Glutamatergic neuron (in vitro differentiated cells): ENCODE results near the gene ENDOU. TPM values are rescaled to one million over a fixed set of nuclear protein-coding genes. Genes with fewer than 3 reads are reported as not detected.

Source experiments
- DNase-seq: peaks from one replicate; pipeline ENCODE4 v3.0.0; 2022
- H3K27ac Mint-ChIP-seq: one replicate; pipeline ENCODE4 v1.8.0; 2020; ENCODE audit warnings: mild to moderate bottlenecking, mixed read lengths, inconsistent platforms; ENCODE audit not compliant: unreplicated experiment
- H3K27me3 Mint-ChIP-seq: one replicate; pipeline ENCODE4 v1.8.0; 2020; ENCODE audit warnings: mild to moderate bottlenecking, moderate library complexity, mixed read lengths, inconsistent platforms; ENCODE audit not compliant: unreplicated experiment
- H3K36me3 Mint-ChIP-seq: one replicate; pipeline ENCODE4 v1.8.0; 2020; ENCODE audit warnings: mild to moderate bottlenecking, mixed read lengths, inconsistent platforms; ENCODE audit not compliant: unreplicated experiment
- H3K4me1 Mint-ChIP-seq: one replicate; pipeline ENCODE4 v1.8.0; 2020; ENCODE audit warnings: mild to moderate bottlenecking, low read depth, mixed read lengths, inconsistent platforms; ENCODE audit not compliant: unreplicated experiment
- H3K4me3 Mint-ChIP-seq: one replicate; pipeline ENCODE4 v1.8.0; 2020; ENCODE audit warnings: mild to moderate bottlenecking, mixed read lengths, inconsistent platforms; ENCODE audit not compliant: unreplicated experiment
- H3K9me3 Mint-ChIP-seq: one replicate; pipeline ENCODE4 v1.8.0; 2020; ENCODE audit warnings: mild to moderate bottlenecking, moderate library complexity, mixed read lengths, inconsistent platforms; ENCODE audit not compliant: unreplicated experiment
- total RNA-seq: library from RNA; stranded (reverse); fragmentation: NEBNext Ultra II Directional; extraction: Animal tissue kit (Norgen Biotek cat#: 25700); gene quantifications from one replicate; pipeline ENCODE4 v1.2.1, GENCODE V29; 2021; ENCODE audit not compliant: unreplicated experiment
- TF ChIP-seq, protein P1 (sequence below): fragments of 200-600 bp; sonication (generic); IDR thresholded peaks from one replicate; pipeline ENCODE4 v1.5.0; 2021; ENCODE audit not compliant: partially characterized antibody, unreplicated experiment

The ENDOU gene
- total RNA-seq, 1 donor from 2014 or later = not detected

GRCh38 chr12:47730341-47730744 lies 5.1 kb upstream of the ENDOU start:
- H3K4me3 Mint-ChIP-seq = no peak overlapping the region
- H3K4me1 Mint-ChIP-seq = peaks cover 36% of the 10 kb centered on the region
- no peak overlapping the region for H3K27ac Mint-ChIP-seq
- H3K9me3 Mint-ChIP-seq = peaks cover 11% of the 10 kb centered on the region
- DNase-seq = no peak
- no peaks in the 10 kb centered on the region for H3K36me3 Mint-ChIP-seq
- peaks cover 8% of the 10 kb centered on the region for H3K27me3 Mint-ChIP-seq
- TF ChIP-seq, protein P1, sequence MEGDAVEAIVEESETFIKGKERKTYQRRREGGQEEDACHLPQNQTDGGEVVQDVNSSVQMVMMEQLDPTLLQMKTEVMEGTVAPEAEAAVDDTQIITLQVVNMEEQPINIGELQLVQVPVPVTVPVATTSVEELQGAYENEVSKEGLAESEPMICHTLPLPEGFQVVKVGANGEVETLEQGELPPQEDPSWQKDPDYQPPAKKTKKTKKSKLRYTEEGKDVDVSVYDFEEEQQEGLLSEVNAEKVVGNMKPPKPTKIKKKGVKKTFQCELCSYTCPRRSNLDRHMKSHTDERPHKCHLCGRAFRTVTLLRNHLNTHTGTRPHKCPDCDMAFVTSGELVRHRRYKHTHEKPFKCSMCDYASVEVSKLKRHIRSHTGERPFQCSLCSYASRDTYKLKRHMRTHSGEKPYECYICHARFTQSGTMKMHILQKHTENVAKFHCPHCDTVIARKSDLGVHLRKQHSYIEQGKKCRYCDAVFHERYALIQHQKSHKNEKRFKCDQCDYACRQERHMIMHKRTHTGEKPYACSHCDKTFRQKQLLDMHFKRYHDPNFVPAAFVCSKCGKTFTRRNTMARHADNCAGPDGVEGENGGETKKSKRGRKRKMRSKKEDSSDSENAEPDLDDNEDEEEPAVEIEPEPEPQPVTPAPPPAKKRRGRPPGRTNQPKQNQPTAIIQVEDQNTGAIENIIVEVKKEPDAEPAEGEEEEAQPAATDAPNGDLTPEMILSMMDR = no peak

DNA sequence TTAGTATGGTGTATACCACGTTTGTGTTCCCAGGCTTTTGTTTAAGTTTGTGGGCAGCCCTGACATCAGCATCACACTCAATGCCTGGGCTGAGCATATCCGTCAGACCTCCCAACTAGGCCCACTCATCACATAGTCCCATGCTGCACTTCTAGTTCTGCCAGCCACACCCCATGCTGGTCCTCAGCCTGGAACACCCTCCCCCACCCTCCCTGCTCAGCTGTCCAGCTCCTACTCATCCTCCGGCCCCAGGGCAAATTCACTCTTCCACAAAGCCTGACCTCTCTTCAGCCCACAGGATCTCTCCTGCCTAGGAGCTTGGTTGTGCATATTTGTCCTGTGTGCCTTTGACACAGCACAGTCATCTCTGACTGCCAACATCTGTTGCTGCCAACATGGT lies 3.9 kb upstream of the ENDOU start:
- H3K27me3 Mint-ChIP-seq = peaks cover 8% of the 10 kb centered on the region
- peaks cover 26% of the 10 kb centered on the region for H3K4me1 Mint-ChIP-seq
- H3K27ac Mint-ChIP-seq = peak overlapping the region; percentile 79
- H3K36me3 Mint-ChIP-seq = no peaks in the 10 kb centered on the region
- no peak overlapping the region for H3K4me3 Mint-ChIP-seq
- TF ChIP-seq, protein P1 = no peak
- peaks cover 5% of the 10 kb centered on the region for H3K9me3 Mint-ChIP-seq
- DNase-seq = no peak

- H3K4me1 Mint-ChIP-seq = peaks cover 24% of the 10 kb centered on the region
- H3K9me3 Mint-ChIP-seq = peaks cover 4% of the 10 kb centered on the region
- TF ChIP-seq, protein P1 = no peak
- no peak overlapping the region for H3K27ac Mint-ChIP-seq
- DNase-seq = no peak
- H3K4me3 Mint-ChIP-seq = no peak overlapping the region
- no peaks in the 10 kb centered on the region for H3K36me3 Mint-ChIP-seq
- peaks cover 10% of the 10 kb centered on the region for H3K27me3 Mint-ChIP-seq
Observed at GRCh38 chr12:47725893-47726292, 603 bp upstream of the ENDOU start.

GRCh38 chr12:47722941-47723631 lies 2.2 kb downstream of the ENDOU start:
- Mint-ChIP-seq H3K36me3 (no peaks in the 10 kb centered on the region), H3K27ac (no peak overlapping the region), H3K4me1 (peaks cover 7% of the 10 kb centered on the region), H3K4me3 (no peak overlapping the region), H3K9me3 (peaks cover 5% of the 10 kb centered on the region), H3K27me3 (peaks cover 10% of the 10 kb centered on the region)
- TF ChIP-seq, protein P1 = no peak
- no peak for DNase-seq

- H3K9me3 Mint-ChIP-seq = peaks cover 5% of the 10 kb centered on the region
- peaks cover 11% of the 10 kb centered on the region for H3K4me1 Mint-ChIP-seq
- H3K27me3 Mint-ChIP-seq = peaks cover 10% of the 10 kb centered on the region
- no peak overlapping the region for H3K27ac Mint-ChIP-seq
- no peaks in the 10 kb centered on the region for H3K36me3 Mint-ChIP-seq
- no peak for DNase-seq
- no peak overlapping the region for H3K4me3 Mint-ChIP-seq
- TF ChIP-seq, protein P1 = no peak
Observed at GRCh38 chr12:47722136-47722834, 3.0 kb downstream of the ENDOU start.
